LNCAP (cell line): Measurements from ENCODE around the gene CCDC6.

Experiments used
- TF ChIP-seq, protein P1 (sequence below): fragments of 450-650 bp; IDR thresholded peaks from 2 replicates; pipeline ENCODE4 v1.5.1; 2017; ENCODE audit warnings: mild to moderate bottlenecking

CCDC6 gene

DNA sequence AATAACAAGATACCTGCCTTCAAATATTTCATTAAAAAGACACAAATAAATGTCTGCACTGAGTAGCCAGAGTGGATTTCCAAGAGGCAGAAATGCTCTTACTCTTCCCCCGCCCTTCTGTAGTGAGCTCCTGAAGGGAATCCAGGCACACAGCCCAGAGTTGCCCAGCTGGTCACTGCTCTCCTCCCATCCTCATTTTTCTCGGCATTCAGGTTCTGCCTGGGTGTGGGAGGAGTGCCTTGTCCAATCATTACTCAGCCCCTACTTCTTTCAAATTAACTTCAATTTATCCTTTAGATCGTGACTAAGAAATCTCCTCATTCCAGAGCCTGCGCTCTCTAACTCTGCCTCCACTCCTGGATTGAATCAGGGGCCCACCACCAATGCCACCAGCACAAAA lies 12.2 kb downstream of the CCDC6 start:
- TF ChIP-seq, protein P1, sequence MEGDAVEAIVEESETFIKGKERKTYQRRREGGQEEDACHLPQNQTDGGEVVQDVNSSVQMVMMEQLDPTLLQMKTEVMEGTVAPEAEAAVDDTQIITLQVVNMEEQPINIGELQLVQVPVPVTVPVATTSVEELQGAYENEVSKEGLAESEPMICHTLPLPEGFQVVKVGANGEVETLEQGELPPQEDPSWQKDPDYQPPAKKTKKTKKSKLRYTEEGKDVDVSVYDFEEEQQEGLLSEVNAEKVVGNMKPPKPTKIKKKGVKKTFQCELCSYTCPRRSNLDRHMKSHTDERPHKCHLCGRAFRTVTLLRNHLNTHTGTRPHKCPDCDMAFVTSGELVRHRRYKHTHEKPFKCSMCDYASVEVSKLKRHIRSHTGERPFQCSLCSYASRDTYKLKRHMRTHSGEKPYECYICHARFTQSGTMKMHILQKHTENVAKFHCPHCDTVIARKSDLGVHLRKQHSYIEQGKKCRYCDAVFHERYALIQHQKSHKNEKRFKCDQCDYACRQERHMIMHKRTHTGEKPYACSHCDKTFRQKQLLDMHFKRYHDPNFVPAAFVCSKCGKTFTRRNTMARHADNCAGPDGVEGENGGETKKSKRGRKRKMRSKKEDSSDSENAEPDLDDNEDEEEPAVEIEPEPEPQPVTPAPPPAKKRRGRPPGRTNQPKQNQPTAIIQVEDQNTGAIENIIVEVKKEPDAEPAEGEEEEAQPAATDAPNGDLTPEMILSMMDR: no peak

DNA sequence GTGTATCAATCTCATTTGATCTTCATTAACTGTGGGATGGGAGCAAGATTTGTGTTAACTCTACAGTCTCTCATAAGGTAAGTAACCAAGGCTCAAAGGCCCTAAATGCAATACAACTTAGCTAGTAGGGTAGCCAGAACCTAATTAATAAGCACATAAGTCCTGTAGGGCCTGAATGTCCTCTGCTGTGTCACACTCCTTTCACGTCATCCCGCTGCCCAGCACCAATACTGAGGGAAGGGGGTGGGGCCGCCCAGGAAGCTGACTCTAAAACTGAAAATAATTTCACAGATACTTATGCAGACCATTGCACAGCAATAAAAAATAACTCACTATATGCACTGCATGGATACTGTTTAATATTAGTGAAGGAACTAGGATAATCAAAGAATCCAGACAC lies 13.7 kb downstream of the CCDC6 start:
- TF ChIP-seq, protein P1: no peak

DNA sequence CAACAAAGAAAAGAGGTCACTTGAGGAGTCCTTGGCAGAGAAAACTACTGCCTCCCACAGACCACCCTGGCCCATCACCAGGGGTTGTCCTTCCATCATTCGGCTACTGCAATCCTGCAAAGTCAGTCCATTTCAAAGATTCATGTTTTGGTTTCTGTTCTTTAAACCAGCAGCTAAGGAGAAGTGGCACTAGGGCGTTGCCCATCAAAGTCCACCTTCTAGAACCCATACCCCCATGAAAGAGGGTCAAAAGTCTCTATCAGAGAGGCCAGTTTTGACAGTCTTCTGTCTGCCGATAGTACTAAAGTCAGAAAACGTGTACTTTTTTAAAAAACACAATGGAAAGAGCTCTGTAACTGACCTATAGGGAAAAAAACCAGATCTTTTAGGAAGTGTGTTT lies 14.4 kb downstream of the CCDC6 start:
- TF ChIP-seq, protein P1: no peak

DNA sequence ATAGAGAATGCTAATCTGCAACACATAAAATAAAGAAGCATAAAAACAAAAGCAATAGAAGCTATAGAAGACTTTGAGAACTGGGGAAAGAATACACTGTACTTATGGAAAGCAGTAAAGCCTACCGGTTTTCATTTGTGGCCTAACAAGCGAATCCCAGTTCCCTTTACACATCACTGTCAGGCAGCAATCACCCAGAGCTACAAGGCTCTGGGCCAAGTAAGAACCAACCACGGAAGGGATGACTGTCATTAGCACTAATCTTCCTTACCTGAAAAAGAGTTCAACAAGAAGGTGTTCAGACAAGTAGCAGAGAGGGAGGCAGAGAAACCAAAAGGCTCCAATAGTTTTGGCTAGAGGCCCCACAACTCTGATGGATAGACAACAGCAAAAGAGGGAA lies 15.0 kb downstream of the CCDC6 start:
- TF ChIP-seq, protein P1: no peak

DNA sequence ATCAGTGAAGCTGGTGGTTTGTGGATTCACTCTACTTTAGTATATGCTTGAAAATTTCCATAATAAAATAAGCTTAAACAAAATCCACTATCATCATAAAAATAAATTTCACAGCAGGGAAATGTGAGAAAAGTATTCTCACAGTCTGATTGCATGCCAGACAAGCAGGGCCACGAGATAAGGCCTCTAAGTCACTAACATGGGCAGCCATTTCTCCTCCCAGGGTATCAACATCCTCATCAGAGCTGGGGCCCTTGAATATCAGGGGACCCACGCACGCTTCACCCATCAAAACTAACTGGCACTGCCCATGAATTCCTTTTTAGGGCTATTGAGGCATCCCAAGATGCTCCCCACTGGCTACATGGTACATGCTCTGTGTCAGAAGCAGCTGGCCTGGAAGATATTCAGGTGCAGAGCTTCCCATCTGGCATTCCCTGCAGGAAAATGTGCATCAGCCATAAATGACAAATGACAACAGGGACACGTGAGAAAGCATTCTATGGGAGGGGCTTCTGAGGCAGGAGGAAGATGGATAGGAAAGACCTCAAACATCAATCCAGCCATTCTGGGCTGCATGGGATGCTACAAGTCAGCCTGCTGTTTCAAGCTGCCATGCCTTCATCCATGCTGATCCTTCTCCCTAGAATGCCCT lies 17.4 kb downstream of the CCDC6 start:
- TF ChIP-seq, protein P1: no peak

DNA sequence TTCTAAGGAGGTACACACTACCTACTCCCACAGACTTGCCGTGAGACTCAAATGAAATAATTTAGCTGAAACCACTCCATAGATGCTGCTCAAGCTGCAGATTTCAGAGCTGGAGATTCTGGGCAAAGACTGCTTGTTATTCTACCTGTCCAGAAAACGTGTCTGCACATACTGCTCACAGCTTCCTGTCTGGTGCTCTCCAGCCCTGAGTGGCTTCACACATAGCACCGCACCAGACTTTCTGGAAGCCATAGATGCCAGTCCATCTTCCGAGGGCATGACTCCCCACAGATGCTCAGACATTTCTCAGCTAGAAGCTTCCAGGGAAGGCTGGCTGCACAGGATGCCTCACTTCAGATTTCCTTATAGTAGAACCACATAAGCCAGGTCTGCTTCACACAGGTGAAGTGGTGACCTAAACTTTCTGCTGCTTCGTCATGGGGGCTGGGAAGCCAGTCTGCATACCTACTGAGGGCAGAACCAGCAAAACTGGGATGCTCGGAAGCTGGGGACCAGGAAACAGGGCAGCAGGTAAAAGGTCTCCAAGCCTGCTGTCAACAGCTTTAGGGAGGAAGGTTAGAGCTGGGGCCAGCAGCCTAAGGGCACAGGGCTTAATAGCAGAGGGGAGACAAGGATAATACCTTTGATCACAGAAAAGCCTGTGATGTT lies 18.2 kb downstream of the CCDC6 start:
- TF ChIP-seq, protein P1: no peak

DNA sequence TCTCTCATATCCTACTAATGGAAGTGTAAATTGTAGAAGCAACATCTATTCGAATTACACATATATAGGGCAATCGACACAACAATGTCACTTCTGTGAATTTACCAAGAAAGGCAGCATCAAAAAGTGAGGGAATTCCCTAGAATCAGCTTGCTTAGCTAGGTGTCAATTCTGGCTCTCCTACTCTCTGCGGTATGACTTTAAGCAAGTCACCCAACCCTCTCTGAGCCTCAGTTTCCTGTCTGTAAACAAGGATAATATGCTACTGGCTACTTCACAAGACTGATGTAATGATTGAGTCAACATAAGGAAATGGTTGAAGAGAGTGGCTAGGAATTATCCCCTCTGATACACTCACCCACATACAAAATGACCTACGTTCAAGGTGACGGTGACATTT lies 19.4 kb downstream of the CCDC6 start:
- TF ChIP-seq, protein P1: no peak
